H1 (cell line): ENCODE data around the gene ARID1B. TPM values are rescaled to one million over a fixed set of nuclear protein-coding genes. Genes with fewer than 3 reads are reported as not detected.

Experiments used
- CHD2 ChIP-seq: IDR thresholded peaks from 2 replicates; pipeline ENCODE4 v1.6.1; 2012; ENCODE audit warnings: low read length, improper control_type of control experiment
- CTBP2 ChIP-seq: IDR thresholded peaks from 2 replicates; pipeline ENCODE4 v1.7.0; 2011; ENCODE audit warnings: borderline replicate concordance, mild to moderate bottlenecking, moderate library complexity, mixed read lengths, low read length; ENCODE audit not compliant: insufficient read depth, insufficient read length
- MAX ChIP-seq: IDR thresholded peaks from 2 replicates; pipeline ENCODE4 v1.6.1; 2012; ENCODE audit warnings: inconsistent platforms
- PHF8 ChIP-seq: fragments of 200-600 bp; sonication (generic); conservative IDR thresholded peaks from 2 replicates; pipeline ENCODE4 v1.7.1; 2012; ENCODE audit warnings: low read depth, mild to moderate bottlenecking, inconsistent platforms, low read length, moderate library complexity
- RBBP5 ChIP-seq: IDR thresholded peaks from 2 replicates; pipeline ENCODE4 v1.7.1; 2012; ENCODE audit warnings: low read depth, mild to moderate bottlenecking, inconsistent platforms, low read length, moderate library complexity, borderline replicate concordance
- TAF7 ChIP-seq: optimal IDR thresholded peaks from 2 replicates; pipeline ENCODE3; 2011; ENCODE audit warnings: low read depth, mild to moderate bottlenecking, inconsistent platforms, low read length, moderate library complexity, borderline replicate concordance
- polyA plus RNA-seq, 7 experiments: library from polyadenylated mRNA; depleted of rRNA in 3 of 7; stranded (reverse) in 5 of 7; unstranded in 2 of 7; fragments of >200 nt in 5 of 7; fragments of 200-250 nt in 2 of 7; gene quantifications; 1 replicate in 5 of 7; 2 replicates in 1 of 7; 4 replicates in 1 of 7; pipeline versions ENCODE4 v1.2.1 to v1.2.3, GENCODE V29; 2011 to 2013; ENCODE audit warnings: missing spikeins in 2 of 7, mixed read lengths in 2 of 7
- total RNA-seq: library from RNA; stranded (reverse); fragmentation: NEBNext Ultra II Directional; extraction: Animal tissue kit (Norgen Biotek cat#: 25700); gene quantifications from 2 replicates; pipeline ENCODE4 v1.2.1, GENCODE V29; 2021

Gene ARID1B
- total and polyA plus RNA-seq, 2 of the 8 experiments (the other 6 are each of a cell fraction or from before 2014, with no cell fraction given): 24.3 to 70.3 TPM

GRCh38 chr6:156776840-156777576, at the start of gene ARID1B (continued):
- peak; percentile 50 for TF ChIP-seq PHF8
- peak; percentile 47; the same call in 1 of the 2 replicates for TF ChIP-seq CHD2
- peak; percentile 43 for TF ChIP-seq TAF7
- TF ChIP-seq RBBP5: 0 out of 2 replicates have a peak, but pooled peaks have one; percentile 53
- no peak for TF ChIP-seq MAX
- TF ChIP-seq CTBP2: no peak
